Cardiac fibroblast (primary cell): ENCODE results near the gene SCN5A.
"Not testable (repeated sequence)": the region's sequence is repeated elsewhere in the genome, so short reads cannot be mapped to it uniquely, and the experiment has no call there.

Source experiments
- DNase-seq, 2 donors: peaks; one replicate each; pipeline versions ENCODE4 v3.0.0 to v3.0.0-alpha.2; 2010; ENCODE audit warnings: low read depth in 2 of 2
- H3K4me3 ChIP-seq, 2 donors: replicated peaks in 1 of 2; 1 replicate in 1 of 2; 2 replicates in 1 of 2; pipeline ENCODE4 v1.5.1; 2011; ENCODE audit warnings: low read depth in 2 of 2, low read length in 2 of 2, mild to moderate bottlenecking in 2 of 2, moderate library complexity in 1 of 2
- TF ChIP-seq, protein P1 (sequence below): IDR thresholded peaks from one replicate; pipeline ENCODE4 v1.5.1; 2011; ENCODE audit warnings: low read depth, mild to moderate bottlenecking, low read length, inconsistent platforms

Gene SCN5A

DNA sequence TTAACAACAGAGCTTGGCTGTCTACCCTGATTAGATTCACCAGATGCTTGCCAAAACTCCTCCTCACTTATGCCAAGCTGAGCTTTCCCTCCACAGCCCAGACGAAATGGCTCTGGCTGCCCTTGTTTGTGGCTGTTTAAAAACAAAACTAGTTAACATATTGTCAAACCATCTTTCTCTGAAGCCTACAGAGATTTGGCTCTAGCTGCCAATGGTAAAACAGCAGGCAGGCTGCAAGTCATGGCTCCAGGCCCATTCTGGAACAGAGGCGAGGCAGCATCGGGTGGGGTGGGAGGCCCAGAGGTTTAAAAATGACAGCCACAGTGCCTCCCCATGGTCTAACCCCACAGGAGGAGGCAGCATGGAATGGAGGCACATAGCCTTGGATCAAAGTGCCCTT is 75.9 kb downstream of the SCN5A start:
- TF ChIP-seq, protein P1, sequence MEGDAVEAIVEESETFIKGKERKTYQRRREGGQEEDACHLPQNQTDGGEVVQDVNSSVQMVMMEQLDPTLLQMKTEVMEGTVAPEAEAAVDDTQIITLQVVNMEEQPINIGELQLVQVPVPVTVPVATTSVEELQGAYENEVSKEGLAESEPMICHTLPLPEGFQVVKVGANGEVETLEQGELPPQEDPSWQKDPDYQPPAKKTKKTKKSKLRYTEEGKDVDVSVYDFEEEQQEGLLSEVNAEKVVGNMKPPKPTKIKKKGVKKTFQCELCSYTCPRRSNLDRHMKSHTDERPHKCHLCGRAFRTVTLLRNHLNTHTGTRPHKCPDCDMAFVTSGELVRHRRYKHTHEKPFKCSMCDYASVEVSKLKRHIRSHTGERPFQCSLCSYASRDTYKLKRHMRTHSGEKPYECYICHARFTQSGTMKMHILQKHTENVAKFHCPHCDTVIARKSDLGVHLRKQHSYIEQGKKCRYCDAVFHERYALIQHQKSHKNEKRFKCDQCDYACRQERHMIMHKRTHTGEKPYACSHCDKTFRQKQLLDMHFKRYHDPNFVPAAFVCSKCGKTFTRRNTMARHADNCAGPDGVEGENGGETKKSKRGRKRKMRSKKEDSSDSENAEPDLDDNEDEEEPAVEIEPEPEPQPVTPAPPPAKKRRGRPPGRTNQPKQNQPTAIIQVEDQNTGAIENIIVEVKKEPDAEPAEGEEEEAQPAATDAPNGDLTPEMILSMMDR: no peak
- DNase-seq: no peak
- H3K4me3 ChIP-seq: no peak overlapping the region

DNA sequence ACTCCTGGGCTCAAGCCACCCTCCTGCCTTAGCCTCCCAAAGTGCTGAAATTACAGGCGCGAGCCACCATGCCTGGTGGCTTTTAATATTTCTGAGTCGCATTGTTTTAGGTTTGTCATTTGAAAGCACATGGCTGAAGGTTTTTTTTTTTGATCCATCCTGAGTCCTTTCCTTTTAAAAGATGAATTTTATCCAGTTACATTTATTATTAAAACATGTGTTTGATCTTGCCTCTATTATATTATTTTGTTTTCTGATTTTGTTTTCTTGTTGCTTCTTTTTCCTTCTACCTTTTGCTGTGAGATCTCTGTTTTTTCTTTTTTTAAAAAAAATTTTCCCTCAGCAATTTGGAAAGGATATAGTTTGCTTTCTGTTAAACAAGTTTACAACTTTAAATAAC is 76.4 kb downstream of the SCN5A start:
- DNase-seq: no peak
- TF ChIP-seq, protein P1: no peak
- no peak overlapping the region for H3K4me3 ChIP-seq

DNA sequence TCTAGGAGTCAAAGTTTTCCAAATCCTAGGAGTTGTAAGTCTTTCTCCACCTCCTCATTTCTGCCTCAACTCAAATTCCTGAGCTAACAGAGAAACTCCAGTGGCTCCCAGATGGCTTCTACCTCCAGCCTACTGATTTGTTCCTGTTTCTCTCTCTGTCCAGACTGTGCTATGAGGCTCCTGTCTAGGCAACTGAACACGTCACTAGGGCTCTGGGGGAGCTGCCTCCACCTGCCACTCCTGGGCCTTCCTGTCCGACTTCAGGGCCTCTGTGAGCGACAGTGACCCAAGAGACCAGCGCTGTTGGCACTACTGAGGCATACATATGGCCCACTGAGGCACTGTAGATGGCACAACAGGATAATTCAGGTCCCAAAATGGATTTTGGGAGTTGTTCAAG is 82.0 kb downstream of the SCN5A start:
- TF ChIP-seq, protein P1: no peak
- no peak for DNase-seq
- no peak overlapping the region for H3K4me3 ChIP-seq

DNA sequence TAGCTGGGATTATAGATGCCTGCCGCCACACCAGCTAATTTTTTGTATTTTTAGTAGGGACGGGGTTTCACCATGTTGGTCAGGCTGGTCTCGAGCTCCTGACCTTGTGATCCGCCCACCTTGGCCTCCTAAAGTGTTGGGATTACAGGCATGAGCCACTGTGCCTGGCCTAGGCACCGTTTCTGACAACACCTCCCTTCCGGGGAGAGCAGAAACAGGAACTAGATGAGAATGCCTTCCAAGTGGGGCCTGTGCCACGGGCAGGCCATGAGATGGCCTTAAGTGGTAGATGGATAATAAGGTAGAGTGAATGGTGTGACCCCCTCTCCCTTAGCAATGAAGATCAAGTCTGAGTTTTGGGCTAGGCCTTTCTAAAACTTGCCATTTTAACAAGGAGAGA is 82.7 kb downstream of the SCN5A start:
- H3K4me3 ChIP-seq, DNase-seq: not testable (repeated sequence)

DNA sequence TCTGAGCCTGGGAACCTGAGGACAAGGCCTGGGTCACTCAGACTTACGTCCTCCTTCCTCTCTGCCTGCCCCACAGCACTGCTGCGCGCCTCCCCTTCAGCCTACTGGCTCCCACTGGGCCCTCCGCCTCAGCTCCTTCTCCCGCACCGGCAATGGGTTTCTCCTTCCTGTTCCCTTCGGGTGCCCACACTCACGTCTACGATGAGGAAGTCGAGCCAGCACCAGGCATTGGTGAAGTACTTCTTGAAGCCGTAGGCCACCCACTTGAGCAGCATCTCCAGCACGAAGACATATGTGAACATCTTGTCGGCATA is 83.3 kb downstream of the SCN5A start:
- TF ChIP-seq, protein P1: no peak
- DNase-seq: no peak
- no peak overlapping the region for H3K4me3 ChIP-seq

DNA sequence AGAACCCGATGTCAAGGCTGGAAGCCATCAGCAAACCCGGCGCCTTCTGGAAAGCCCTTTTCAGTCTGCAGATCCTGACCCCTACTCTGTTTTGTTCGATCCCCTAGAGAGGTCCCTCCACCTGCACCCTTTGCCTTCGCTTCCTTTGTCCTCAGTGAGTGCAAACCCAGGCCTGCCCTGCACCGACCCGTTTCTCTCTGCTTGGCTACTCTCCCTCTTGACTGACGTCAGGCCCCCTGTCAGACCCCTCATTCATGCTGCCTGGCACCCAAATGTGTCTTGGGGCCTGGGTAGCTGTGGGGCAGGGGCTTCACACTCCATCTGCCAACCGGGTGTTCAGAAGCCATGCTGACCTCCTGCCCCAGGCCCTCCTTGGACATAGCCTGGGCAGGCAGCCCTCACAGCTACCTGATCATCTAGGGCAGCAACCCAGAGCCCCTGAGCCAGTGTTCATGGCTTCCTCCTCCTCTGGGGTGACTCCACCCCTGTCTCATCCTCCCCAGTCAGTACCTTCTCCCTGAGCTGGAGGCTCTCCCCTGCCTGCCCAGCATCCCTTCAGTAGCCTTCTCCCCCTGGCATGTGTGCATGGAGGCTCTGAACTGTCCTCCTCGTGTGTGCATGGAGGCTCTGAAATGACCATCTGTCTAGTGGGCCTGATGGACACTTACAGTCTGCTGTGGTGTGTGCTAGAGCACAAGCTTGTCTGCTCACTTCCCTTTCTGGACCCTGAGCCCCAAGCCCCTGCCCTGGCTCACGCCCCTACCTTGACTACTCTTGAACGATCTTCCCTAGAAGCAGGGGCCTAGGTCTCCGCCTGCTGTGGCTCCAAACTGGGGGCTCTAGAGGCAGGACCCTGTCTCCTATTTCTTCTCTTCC is 83.9 kb downstream of the SCN5A start:
- TF ChIP-seq, protein P1: no peak
- H3K4me3 ChIP-seq: no peak overlapping the region
- DNase-seq: no peak

DNA sequence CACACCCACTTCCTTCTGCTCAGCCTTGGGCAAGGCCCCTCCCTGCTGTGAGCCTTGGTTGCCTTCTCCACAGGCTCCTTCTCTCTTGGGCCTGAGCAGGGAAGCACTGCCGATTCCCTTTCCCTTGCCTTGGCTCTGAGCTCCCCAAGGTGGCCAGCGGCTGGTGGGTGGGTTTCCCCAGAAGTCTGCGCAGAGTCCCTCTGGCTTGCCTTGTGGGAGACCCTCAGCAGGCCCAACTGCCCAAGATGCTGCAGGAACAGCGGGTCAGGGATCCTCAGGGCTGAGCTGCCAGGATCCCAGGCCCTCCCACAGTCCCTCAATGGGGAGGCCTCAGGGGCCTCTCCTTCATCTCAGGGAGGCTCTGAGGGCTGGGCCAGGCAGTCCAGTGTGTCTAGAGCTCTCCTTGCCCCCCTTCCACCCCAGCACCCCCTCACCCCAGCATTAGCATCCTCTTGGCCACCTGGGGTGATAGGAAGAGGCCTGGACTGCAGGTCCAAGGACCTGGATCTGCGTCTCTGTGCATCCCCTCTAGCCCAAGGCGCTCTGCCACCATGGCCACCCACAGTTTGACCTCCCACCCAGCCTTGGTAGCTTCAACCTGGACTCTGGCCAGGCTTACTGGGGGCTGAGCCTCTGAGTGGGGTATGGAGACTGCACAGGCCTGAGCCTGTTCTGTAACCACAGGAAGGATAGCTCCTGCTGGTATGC is 84.7 kb downstream of the SCN5A start:
- no peak overlapping the region for H3K4me3 ChIP-seq
- TF ChIP-seq, protein P1: no peak
- no peak for DNase-seq
